ENCODE measurements around the gene CLIC6. TPM values are rescaled to one million over a fixed set of nuclear protein-coding genes. Genes with fewer than 3 reads are reported as not detected.

CLIC6 gene
- polyA plus RNA-seq, 1 donor (not counting 4 experiments of a cell fraction or from before 2014, with no cell fraction given) = not detected

- DNase-seq (ENCODE audit: low read depth, low spot score) (no peak), FAIRE-seq (no peak)
- TF ChIP-seq EZH2 (IDR thresholded peaks at IDR 0.05; ENCODE audit: low read length) (no peak), CTCF (optimal IDR thresholded peaks at IDR 0.05 in 1 of 3, IDR thresholded peaks at IDR 0.05 in 1 of 3, conservative IDR thresholded peaks at IDR 0.05 in 1 of 3; ENCODE audit: extremely low read depth in 1 of 3, insufficient read depth in 2 of 3, low read length in 3 of 3) (no peak)
- no peaks in the 10 kb centered on the region for H4K20me1 ChIP-seq (ENCODE audit: control insufficient read depth, extremely low read depth, insufficient read depth, low read length)
- H2AFZ ChIP-seq (ENCODE audit: control insufficient read depth, low read length) = no peak overlapping the region
- no peak overlapping the region for H3K4me2 ChIP-seq (ENCODE audit: control insufficient read depth, extremely low read depth, insufficient read depth, low read depth, low read length)
- no peak overlapping the region for H3K4me3 ChIP-seq (ENCODE audit: control insufficient read depth in 2 of 3, extremely low read depth in 1 of 3, insufficient read depth in 2 of 3, low read depth in 1 of 3, low read length in 3 of 3)
- H3K27ac ChIP-seq (ENCODE audit: control insufficient read depth, insufficient read depth, low read length) = no peak overlapping the region
- H3K79me2 ChIP-seq (ENCODE audit: control insufficient read depth, insufficient read depth, low read length) = no peaks in the 10 kb centered on the region
- no peaks in the 10 kb centered on the region for H3K27me3 ChIP-seq (ENCODE audit: control insufficient read depth, extremely low read depth, insufficient read depth, low read length)
- H3K9me3 ChIP-seq (ENCODE audit: control insufficient read depth, low read depth, low read length) = no peaks in the 10 kb centered on the region
- no peaks in the 10 kb centered on the region for H3K9me1 ChIP-seq (ENCODE audit: control insufficient read depth, extremely low read depth, insufficient read depth, low read length)
- H3K36me3 ChIP-seq (ENCODE audit: control insufficient read depth in 2 of 2, extremely low read depth in 1 of 2, insufficient read depth in 2 of 2, low read length in 2 of 2) = no peaks in the 10 kb centered on the region
- no peak overlapping the region for H3K9ac ChIP-seq (ENCODE audit: control insufficient read depth, extremely low read depth, insufficient read depth, low read length)
- peaks cover 38% of the 10 kb centered on the region for H3K4me1 ChIP-seq (ENCODE audit: control insufficient read depth, extremely low read depth, insufficient read depth, low read length)
- dilution Hi-C loops (cut with MboI; ENCODE audit: extremely low pct_ligation_motif_present, low sequenced_read_pairs) = no loop called here
Observed at GRCh38 chr21:34736116-34736874, 67.5 kb downstream of the CLIC6 start.

DNA sequence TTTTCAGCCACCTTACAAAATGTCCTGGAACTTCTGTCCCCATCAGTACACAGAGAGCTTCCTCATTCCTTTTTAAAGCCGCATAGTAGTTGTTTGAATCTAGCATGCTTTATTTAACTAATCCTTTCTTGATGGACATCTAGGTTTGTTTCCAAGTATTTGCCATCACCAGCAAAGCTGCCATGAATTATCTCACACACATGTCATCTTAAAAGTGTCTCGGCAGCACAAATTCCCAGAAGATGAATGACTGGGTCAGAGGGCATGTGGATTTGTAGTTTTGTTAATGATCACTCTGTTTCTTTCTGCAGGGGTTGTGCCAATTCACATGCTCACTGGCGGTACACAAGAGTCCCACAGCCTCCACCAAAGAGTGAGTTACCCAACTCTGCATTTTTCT lies 68.3 kb downstream of the CLIC6 start:
- Histone ChIP-seq H3K9me3 (ENCODE audit: control insufficient read depth, low read depth, low read length) (no peaks in the 10 kb centered on the region), H2AFZ (ENCODE audit: control insufficient read depth, low read length) (no peak overlapping the region), H3K27ac (ENCODE audit: control insufficient read depth, insufficient read depth, low read length) (no peak overlapping the region), H3K79me2 (ENCODE audit: control insufficient read depth, insufficient read depth, low read length) (no peaks in the 10 kb centered on the region), H3K4me1 (ENCODE audit: control insufficient read depth, extremely low read depth, insufficient read depth, low read length) (peaks cover 30% of the 10 kb centered on the region), H3K4me3 (ENCODE audit: control insufficient read depth in 2 of 3, extremely low read depth in 1 of 3, insufficient read depth in 2 of 3, low read depth in 1 of 3, low read length in 3 of 3) (no peak overlapping the region), H3K36me3 (ENCODE audit: control insufficient read depth in 2 of 2, extremely low read depth in 1 of 2, insufficient read depth in 2 of 2, low read length in 2 of 2) (no peaks in the 10 kb centered on the region), H3K9me1 (ENCODE audit: control insufficient read depth, extremely low read depth, insufficient read depth, low read length) (no peaks in the 10 kb centered on the region), H3K27me3 (ENCODE audit: control insufficient read depth, extremely low read depth, insufficient read depth, low read length) (no peaks in the 10 kb centered on the region), H3K9ac (ENCODE audit: control insufficient read depth, extremely low read depth, insufficient read depth, low read length) (no peak overlapping the region), H3K4me2 (ENCODE audit: control insufficient read depth, extremely low read depth, insufficient read depth, low read depth, low read length) (no peak overlapping the region), H4K20me1 (ENCODE audit: control insufficient read depth, extremely low read depth, insufficient read depth, low read length) (no peaks in the 10 kb centered on the region)
- dilution Hi-C loops (cut with MboI; ENCODE audit: extremely low pct_ligation_motif_present, low sequenced_read_pairs) = no loop called here
- FAIRE-seq (no peak), DNase-seq (ENCODE audit: low read depth, low spot score) (no peak)
- no peak for TF ChIP-seq EZH2 (IDR thresholded peaks at IDR 0.05; ENCODE audit: low read length)
- no peak for TF ChIP-seq CTCF (optimal IDR thresholded peaks at IDR 0.05 in 1 of 3, IDR thresholded peaks at IDR 0.05 in 1 of 3, conservative IDR thresholded peaks at IDR 0.05 in 1 of 3; ENCODE audit: extremely low read depth in 1 of 3, insufficient read depth in 2 of 3, low read length in 3 of 3)

All from keratinocyte (primary cell).